Measurements from ENCODE around the gene RAE1.

The RAE1 gene

GRCh38 chr20:57401565-57401918 is 50.5 kb downstream of the RAE1 start:
- no peak for DNase-seq

GRCh38 chr20:57402206-57403125 is 51.4 kb downstream of the RAE1 start:
- DNase-seq, result no peak

- no peak for DNase-seq
Measured at GRCh38 chr20:57403216-57403615, 52.2 kb downstream of the RAE1 start.

GRCh38 chr20:57404006-57404405 is 53.0 kb downstream of the RAE1 start:
- no peak for DNase-seq

- no peak for DNase-seq
Measured at GRCh38 chr20:57404419-57405072, 53.5 kb downstream of the RAE1 start.

- DNase-seq, result no peak
Measured at GRCh38 chr20:57405236-57406016, 54.4 kb downstream of the RAE1 start.

- no peak for DNase-seq
Measured at GRCh38 chr20:57407541-57407956, 56.5 kb downstream of the RAE1 start.

- no peak for DNase-seq
Measured at GRCh38 chr20:57408131-57408530, 57.1 kb downstream of the RAE1 start.

GRCh38 chr20:57408536-57409233 is 57.6 kb downstream of the RAE1 start:
- DNase-seq, result no peak

GRCh38 chr20:57409316-57409671 is 58.2 kb downstream of the RAE1 start:
- DNase-seq, result no peak

- DNase-seq, result no peak
Measured at GRCh38 chr20:57409672-57410397, 58.8 kb downstream of the RAE1 start.

- no peak for DNase-seq
Measured at GRCh38 chr20:57410398-57410920, 59.4 kb downstream of the RAE1 start.

- DNase-seq, result no peak
Measured at GRCh38 chr20:57410924-57411323, 59.9 kb downstream of the RAE1 start.

GRCh38 chr20:57411406-57412283 is 60.6 kb downstream of the RAE1 start:
- no peak for DNase-seq

- DNase-seq, result no peak
Measured at GRCh38 chr20:57412347-57413029, 61.4 kb downstream of the RAE1 start.

GRCh38 chr20:57413986-57414385 is 62.9 kb downstream of the RAE1 start:
- no peak for DNase-seq

GRCh38 chr20:57414867-57415592 is 64.0 kb downstream of the RAE1 start:
- no peak for DNase-seq

GRCh38 chr20:57415771-57416170 is 64.7 kb downstream of the RAE1 start:
- DNase-seq, result no peak

- no peak for DNase-seq
Measured at GRCh38 chr20:57416296-57417022, 65.4 kb downstream of the RAE1 start.
